Activated naive CD8-positive, alpha-beta T cell treated with anti-CD3 and anti-CD28 coated beads, Interleukin-2, amount 10 ng/mL, durations not matched to agents 7 days and 5 days (primary cell): Measurements from ENCODE around the gene ELMOD3. TPM values are rescaled to one million over a fixed set of nuclear protein-coding genes. Genes with fewer than 3 reads are reported as not detected.

ENCODE experiments used
- ATAC-seq: fragments of 150-1000 bp; cut with Tn5 transposase; one replicate; pipeline ENCODE4 v1.10.0; 2021; ENCODE audit warnings: low read depth, moderate library complexity
- POLR2A ChIA-PET: fragments of 350-600 bp; sonication (Branson Sonifier 250); formaldehyde crosslinking; loops from one replicate; lab custom pipeline; 2021; ENCODE audit warnings: antibody characterized with exemption; lab: Charles Lee
- DNase-seq: peaks from one replicate; pipeline ENCODE4 v3.0.0; 2021
- H3K27ac Mint-ChIP-seq: one replicate; pipeline ENCODE4 v1.8.0; 2022; ENCODE audit warnings: mild to moderate bottlenecking, mixed read lengths
- H3K27me3 Mint-ChIP-seq: one replicate; pipeline ENCODE4 v1.8.0; 2022; ENCODE audit warnings: mild to moderate bottlenecking, moderate library complexity, mixed read lengths
- H3K36me3 Mint-ChIP-seq: one replicate; pipeline ENCODE4 v1.8.0; 2021; ENCODE audit warnings: mild to moderate bottlenecking, mixed read lengths
- H3K4me1 Mint-ChIP-seq: one replicate; pipeline ENCODE4 v1.8.0; 2021; ENCODE audit warnings: mixed read lengths
- H3K4me3 Mint-ChIP-seq: one replicate; pipeline ENCODE4 v1.8.0; 2022; ENCODE audit warnings: mild to moderate bottlenecking, moderate library complexity, mixed read lengths
- H3K9me3 Mint-ChIP-seq: one replicate; pipeline ENCODE4 v1.8.0; 2021; ENCODE audit warnings: mixed read lengths
- total RNA-seq, 2 experiments: library from RNA; stranded (reverse); gene quantifications; one replicate each; pipeline ENCODE4 v1.2.3, GENCODE V29; 2021

The ELMOD3 gene
- total RNA-seq, 2 experiments from 2014 or later: 23.1 to 26.4 TPM

GRCh38 chr2:85415980-85416650 is 61.5 kb downstream of the ELMOD3 start:
- Mint-ChIP-seq H3K27ac (no peak overlapping the region), H3K36me3 (no peaks in the 10 kb centered on the region), H3K9me3 (no peaks in the 10 kb centered on the region), H3K4me1 (peaks cover 41% of the 10 kb centered on the region), H3K27me3 (peaks cover 4% of the 10 kb centered on the region), H3K4me3 (no peak overlapping the region)
- DNase-seq (no peak), ATAC-seq (no peak)
- POLR2A ChIA-PET: interaction anchor here (1.0 kb wide), 1 partner anchor 220 kb away, joined by 3 read pairs; no protein-coding TSS in a partner anchor

- peaks cover 3% of the 10 kb centered on the region for H3K27me3 Mint-ChIP-seq
- peak within 1 kb of the TSS; percentile 100 for H3K27ac Mint-ChIP-seq
- H3K4me1 Mint-ChIP-seq: peaks cover 36% of the 10 kb centered on the region
- ATAC-seq: peak; percentile 82
- peak within 1 kb of the TSS; percentile 99 for H3K4me3 Mint-ChIP-seq
- POLR2A ChIA-PET: interaction anchor here (0.5 to 6.7 kb wide), 20 partner anchors 10 to 400 kb away, joined by 3 to 113 read pairs (median 6); partner anchors contain the start of genes CAPG, ELMOD3, GGCX and MAT2A
- DNase-seq: peak; percentile 90
- no peaks in the 10 kb centered on the region for H3K9me3 Mint-ChIP-seq
- H3K36me3 Mint-ChIP-seq: no peaks in the 10 kb centered on the region
Observed at GRCh38 chr2:85418132-85419008, 63.8 kb downstream of the ELMOD3 start, which contains the start of gene SH2D6. Gene SH2D6 (plus strand): TSS chr2:85418714. CDS start chr2:85429466, 10,752 bp downstream.

GRCh38 chr2:85419009-85419675 is 64.6 kb downstream of the ELMOD3 start:
- ATAC-seq (no peak), DNase-seq (peak; percentile 56)
- POLR2A ChIA-PET: interaction anchor here (0.5 to 6.7 kb wide), 23 partner anchors 11 to 401 kb away, joined by 3 to 113 read pairs (median 6); partner anchors contain the start of genes CAPG, ELMOD3, GGCX and MAT2A
- Mint-ChIP-seq H3K4me3 (peak overlapping the region; percentile 99), H3K27ac (peak overlapping the region; percentile 100), H3K36me3 (no peaks in the 10 kb centered on the region), H3K9me3 (no peaks in the 10 kb centered on the region), H3K4me1 (peaks cover 36% of the 10 kb centered on the region), H3K27me3 (no peaks in the 10 kb centered on the region)

- Mint-ChIP-seq H3K4me3 (peak overlapping the region; percentile 73), H3K4me1 (peaks cover 26% of the 10 kb centered on the region), H3K36me3 (no peaks in the 10 kb centered on the region), H3K9me3 (no peaks in the 10 kb centered on the region), H3K27ac (peak overlapping the region; percentile 87), H3K27me3 (no peaks in the 10 kb centered on the region)
- POLR2A ChIA-PET: interaction anchor here (0.8 to 6.7 kb wide), 10 partner anchors 11 to 176 kb away, joined by 3 to 113 read pairs (median 12); partner anchors contain the start of genes CAPG, ELMOD3, MAT2A and RETSAT
- DNase-seq: peak; percentile 95
- peak; percentile 55 for ATAC-seq
Observed at GRCh38 chr2:85420536-85421259, 66.1 kb downstream of the ELMOD3 start.

GRCh38 chr2:85421260-85422071 is 66.9 kb downstream of the ELMOD3 start:
- POLR2A ChIA-PET: interaction anchor here (0.9 to 6.7 kb wide), 4 partner anchors 13 to 130 kb away, joined by 5 to 113 read pairs (median 56); partner anchors contain the start of genes CAPG and MAT2A
- H3K36me3 Mint-ChIP-seq: no peaks in the 10 kb centered on the region
- no peak for ATAC-seq
- no peak for DNase-seq
- no peak overlapping the region for H3K4me3 Mint-ChIP-seq
- H3K27me3 Mint-ChIP-seq: no peaks in the 10 kb centered on the region
- H3K27ac Mint-ChIP-seq: peak overlapping the region; percentile 87
- peaks cover 28% of the 10 kb centered on the region for H3K4me1 Mint-ChIP-seq
- no peaks in the 10 kb centered on the region for H3K9me3 Mint-ChIP-seq

GRCh38 chr2:85422072-85422457 is 67.5 kb downstream of the ELMOD3 start:
- H3K36me3 Mint-ChIP-seq: no peaks in the 10 kb centered on the region
- H3K4me3 Mint-ChIP-seq: no peak overlapping the region
- peak overlapping the region; percentile 47 for H3K27ac Mint-ChIP-seq
- POLR2A ChIA-PET: interaction anchor here (4.4 to 6.7 kb wide), 2 partner anchors 119 to 129 kb away, joined by 67 to 113 read pairs; partner anchors contain the start of gene MAT2A
- DNase-seq: no peak
- ATAC-seq: no peak
- H3K4me1 Mint-ChIP-seq: peaks cover 28% of the 10 kb centered on the region
- no peaks in the 10 kb centered on the region for H3K27me3 Mint-ChIP-seq
- no peaks in the 10 kb centered on the region for H3K9me3 Mint-ChIP-seq

GRCh38 chr2:85423525-85423924 is 69.0 kb downstream of the ELMOD3 start:
- Mint-ChIP-seq H3K36me3 (no peaks in the 10 kb centered on the region), H3K9me3 (no peaks in the 10 kb centered on the region), H3K4me1 (peaks cover 28% of the 10 kb centered on the region), H3K4me3 (no peak overlapping the region), H3K27ac (no peak overlapping the region), H3K27me3 (no peaks in the 10 kb centered on the region)
- POLR2A ChIA-PET: interaction anchor here (1.1 to 6.7 kb wide), 2 partner anchors 97 to 117 kb away, joined by 3 to 113 read pairs; partner anchors contain the start of gene MAT2A
- DNase-seq: no peak
- no peak for ATAC-seq

- H3K4me3 Mint-ChIP-seq: no peak overlapping the region
- no peaks in the 10 kb centered on the region for H3K9me3 Mint-ChIP-seq
- H3K4me1 Mint-ChIP-seq: peaks cover 18% of the 10 kb centered on the region
- H3K27me3 Mint-ChIP-seq: no peaks in the 10 kb centered on the region
- H3K36me3 Mint-ChIP-seq: no peaks in the 10 kb centered on the region
- no peak for ATAC-seq
- POLR2A ChIA-PET: interaction anchor here (1.3 kb wide), 1 partner anchor 113 kb away, joined by 3 read pairs; the partner anchor contains the start of gene MAT2A
- no peak overlapping the region for H3K27ac Mint-ChIP-seq
- DNase-seq: no peak
Observed at GRCh38 chr2:85425588-85425987, 71.0 kb downstream of the ELMOD3 start.

GRCh38 chr2:85427300-85427835 is 72.8 kb downstream of the ELMOD3 start:
- no peaks in the 10 kb centered on the region for H3K9me3 Mint-ChIP-seq
- DNase-seq (no peak), ATAC-seq (no peak)
- no peaks in the 10 kb centered on the region for H3K27me3 Mint-ChIP-seq
- H3K27ac Mint-ChIP-seq: no peak overlapping the region
- H3K36me3 Mint-ChIP-seq: no peaks in the 10 kb centered on the region
- POLR2A ChIA-PET: interaction anchor here (0.5 to 3.5 kb wide), 4 partner anchors 10 to 112 kb away, joined by 3 to 13 read pairs (median 5); partner anchors contain the start of gene MAT2A
- H3K4me1 Mint-ChIP-seq: peaks cover 8% of the 10 kb centered on the region
- no peak overlapping the region for H3K4me3 Mint-ChIP-seq

GRCh38 chr2:85428343-85428881 is 73.8 kb downstream of the ELMOD3 start:
- DNase-seq: no peak
- peaks cover 8% of the 10 kb centered on the region for H3K4me1 Mint-ChIP-seq
- POLR2A ChIA-PET: interaction anchor here (0.8 to 3.5 kb wide), 5 partner anchors 9 to 116 kb away, joined by 4 to 13 read pairs (median 4); partner anchors contain the start of gene MAT2A
- no peak for ATAC-seq
- H3K27me3 Mint-ChIP-seq: no peaks in the 10 kb centered on the region
- no peaks in the 10 kb centered on the region for H3K36me3 Mint-ChIP-seq
- no peak overlapping the region for H3K4me3 Mint-ChIP-seq
- no peak overlapping the region for H3K27ac Mint-ChIP-seq
- no peaks in the 10 kb centered on the region for H3K9me3 Mint-ChIP-seq
